Parathyroid adenoma (tissue), 2 donors: ENCODE data around the gene PLPP4.

Experiments used
- H2AFZ ChIP-seq: fragments of 300-600 bp; sonication (generic); one replicate; pipeline ENCODE4 v1.7.0; 2017; ENCODE audit warnings: antibody characterized with exemption, mild to moderate bottlenecking
- H3K27ac ChIP-seq: fragments of 300-600 bp; sonication (generic); one replicate; pipeline ENCODE4 v1.7.0; 2017
- H3K27me3 ChIP-seq: fragments of 300-600 bp; sonication (generic); one replicate; pipeline ENCODE4 v1.7.0; 2017; ENCODE audit warnings: low read length; ENCODE audit not compliant: control insufficient read depth, insufficient read depth
- H3K36me3 ChIP-seq: fragments of 300-600 bp; sonication (generic); one replicate; pipeline ENCODE4 v1.7.0; 2017; ENCODE audit warnings: low read length; ENCODE audit not compliant: control insufficient read depth, insufficient read depth
- H3K4me1 ChIP-seq: fragments of 300-600 bp; sonication (generic); one replicate; pipeline ENCODE4 v1.7.0; 2017; ENCODE audit warnings: control low read depth
- H3K4me2 ChIP-seq: fragments of 300-600 bp; sonication (generic); one replicate; pipeline ENCODE4 v1.7.0; 2017; ENCODE audit warnings: low read length
- H3K4me3 ChIP-seq: fragments of 300-600 bp; sonication (generic); one replicate; pipeline ENCODE4 v1.7.0; 2017; ENCODE audit warnings: low read depth, low read length
- H3K79me2 ChIP-seq: fragments of 300-600 bp; sonication (generic); one replicate; pipeline ENCODE4 v1.7.0; 2017; ENCODE audit warnings: control low read depth
- H3K9ac ChIP-seq: fragments of 300-600 bp; sonication (generic); one replicate; pipeline ENCODE4 v1.7.0; 2017; ENCODE audit warnings: mild to moderate bottlenecking
- H3K9me3 ChIP-seq: fragments of 300-600 bp; sonication (generic); one replicate; pipeline ENCODE4 v1.7.0; 2017; ENCODE audit warnings: low read length; ENCODE audit not compliant: control insufficient read depth
- CTCF ChIP-seq: fragments of 300-600 bp; sonication (generic); IDR thresholded peaks from one replicate; pipeline ENCODE4 v1.7.0; 2017; ENCODE audit warnings: antibody characterized with exemption, mild to moderate bottlenecking
- donor health status: primary hyperparathyroidism.

PLPP4 gene

GRCh38 chr10:120571266-120571665, 114.2 kb downstream of the PLPP4 start:
- Histone ChIP-seq H3K79me2 (no peaks in the 10 kb centered on the region), H3K27me3 (no peaks in the 10 kb centered on the region), H3K27ac (no peak overlapping the region), H3K36me3 (no peaks in the 10 kb centered on the region), H3K4me3 (no peak overlapping the region), H3K4me1 (no peaks in the 10 kb centered on the region), H3K9me3 (no peaks in the 10 kb centered on the region), H3K9ac (no peak overlapping the region), H3K4me2 (no peak overlapping the region), H2AFZ (no peak overlapping the region)
- TF ChIP-seq CTCF = no peak

- H3K27ac ChIP-seq = no peak overlapping the region
- no peaks in the 10 kb centered on the region for H3K36me3 ChIP-seq
- no peaks in the 10 kb centered on the region for H3K9me3 ChIP-seq
- H3K79me2 ChIP-seq = no peaks in the 10 kb centered on the region
- H3K4me3 ChIP-seq = no peak overlapping the region
- no peak overlapping the region for H3K4me2 ChIP-seq
- H3K27me3 ChIP-seq = no peaks in the 10 kb centered on the region
- H2AFZ ChIP-seq = no peak overlapping the region
- no peaks in the 10 kb centered on the region for H3K4me1 ChIP-seq
- no peak for TF ChIP-seq CTCF
- H3K9ac ChIP-seq = no peak overlapping the region
These were observed 115.3 kb downstream of the PLPP4 start for GRCh38 chr10:120572307-120572706.

- TF ChIP-seq CTCF = no peak
- Histone ChIP-seq H3K36me3 (no peaks in the 10 kb centered on the region), H3K4me2 (no peak overlapping the region), H2AFZ (no peak overlapping the region), H3K79me2 (no peaks in the 10 kb centered on the region), H3K4me1 (no peaks in the 10 kb centered on the region), H3K9me3 (no peaks in the 10 kb centered on the region), H3K9ac (no peak overlapping the region), H3K4me3 (no peak overlapping the region), H3K27ac (no peak overlapping the region), H3K27me3 (no peaks in the 10 kb centered on the region)
These were observed 116.3 kb downstream of the PLPP4 start for GRCh38 chr10:120573355-120573754.

- H3K9ac ChIP-seq = no peak overlapping the region
- no peak overlapping the region for H3K4me3 ChIP-seq
- H3K27me3 ChIP-seq = no peaks in the 10 kb centered on the region
- no peak overlapping the region for H2AFZ ChIP-seq
- H3K79me2 ChIP-seq = no peaks in the 10 kb centered on the region
- H3K4me1 ChIP-seq = no peaks in the 10 kb centered on the region
- H3K4me2 ChIP-seq = no peak overlapping the region
- no peaks in the 10 kb centered on the region for H3K9me3 ChIP-seq
- H3K27ac ChIP-seq = no peak overlapping the region
- no peak for TF ChIP-seq CTCF
- no peaks in the 10 kb centered on the region for H3K36me3 ChIP-seq
These were observed 118.0 kb downstream of the PLPP4 start for GRCh38 chr10:120574981-120575380.

- no peaks in the 10 kb centered on the region for H3K4me1 ChIP-seq
- H3K9ac ChIP-seq = no peak overlapping the region
- no peak overlapping the region for H3K4me3 ChIP-seq
- no peak overlapping the region for H3K27ac ChIP-seq
- TF ChIP-seq CTCF = no peak
- no peaks in the 10 kb centered on the region for H3K36me3 ChIP-seq
- no peaks in the 10 kb centered on the region for H3K27me3 ChIP-seq
- no peaks in the 10 kb centered on the region for H3K9me3 ChIP-seq
- H2AFZ ChIP-seq = no peak overlapping the region
- H3K4me2 ChIP-seq = no peak overlapping the region
- H3K79me2 ChIP-seq = no peaks in the 10 kb centered on the region
These were observed 118.4 kb downstream of the PLPP4 start for GRCh38 chr10:120575411-120575810.
